HepG2 (cell line): Measurements from ENCODE around the gene SMIM14. TPM values are rescaled to one million over a fixed set of nuclear protein-coding genes. Genes with fewer than 3 reads are reported as not detected.

Source experiments
- FIP1L1 ChIP-seq: fragments of 200-400 bp; formaldehyde crosslinking; IDR thresholded peaks from 2 replicates; pipeline ENCODE4 v1.6.1; 2018; ENCODE audit warnings: low read depth, mild to moderate bottlenecking, low read length, moderate library complexity, borderline replicate concordance; ENCODE audit not compliant: insufficient read depth
- FOXK1 ChIP-seq: sonication (generic); formaldehyde crosslinking; IDR thresholded peaks from 2 replicates; pipeline ENCODE4 v1.4.0; 2020; ENCODE audit warnings: low read depth, missing genetic modification reagents, borderline replicate concordance
- JDP2 ChIP-seq: sonication (generic); formaldehyde crosslinking; IDR thresholded peaks from 2 replicates; pipeline ENCODE4 v1.8.1; 2022; ENCODE audit warnings: missing genetic modification reagents, borderline replicate concordance
- NFE2L1 ChIP-seq: sonication (generic); formaldehyde crosslinking; IDR thresholded peaks from 2 replicates; pipeline ENCODE4 v1.4.0; 2020; ENCODE audit warnings: missing genetic modification reagents, mild to moderate bottlenecking, borderline replicate concordance
- POLR2AphosphoS2 ChIP-seq: IDR thresholded peaks from 2 replicates; pipeline ENCODE4 v1.6.1; 2011; ENCODE audit warnings: low read depth, low read length, improper control_type of control experiment
- PTBP1 ChIP-seq: fragments of 200-400 bp; formaldehyde crosslinking; IDR thresholded peaks from 2 replicates; pipeline ENCODE4 v1.6.1; 2018; ENCODE audit warnings: low read length, low read depth; ENCODE audit not compliant: poor library complexity, severe bottlenecking
- RFXAP ChIP-seq: sonication (generic); formaldehyde crosslinking; IDR thresholded peaks from 2 replicates; pipeline ENCODE4 v1.4.0; 2020; ENCODE audit warnings: missing genetic modification reagents, borderline replicate concordance
- SMAD3 ChIP-seq: sonication (generic); formaldehyde crosslinking; IDR thresholded peaks from 2 replicates; pipeline ENCODE4 v1.4.0; 2020; ENCODE audit warnings: missing genetic modification reagents
- TAF1 ChIP-seq: sonication (generic); formaldehyde crosslinking; IDR thresholded peaks from 2 replicates; pipeline ENCODE4 v1.4.0; 2020; ENCODE audit warnings: missing genetic modification reagents
- ZNF30 ChIP-seq: sonication (generic); formaldehyde crosslinking; IDR thresholded peaks from 2 replicates; pipeline ENCODE4 v1.5.0; 2020; ENCODE audit warnings: mild to moderate bottlenecking, missing genetic modification reagents
- ZNF367 ChIP-seq: sonication (generic); formaldehyde crosslinking; IDR thresholded peaks from 2 replicates; pipeline ENCODE4 v1.4.0; 2020; ENCODE audit warnings: missing genetic modification reagents, borderline replicate concordance
- ZNF382 ChIP-seq: sonication (generic); formaldehyde crosslinking; IDR thresholded peaks from 2 replicates; pipeline ENCODE4 v1.5.0; 2020; ENCODE audit warnings: missing genetic modification reagents, mild to moderate bottlenecking, borderline replicate concordance
- ZNF446 ChIP-seq: sonication (generic); formaldehyde crosslinking; IDR thresholded peaks from 2 replicates; pipeline ENCODE4 v1.5.0; 2020; ENCODE audit warnings: mild to moderate bottlenecking, missing genetic modification reagents
- ZNF747 ChIP-seq: sonication (generic); formaldehyde crosslinking; IDR thresholded peaks from 2 replicates; pipeline ENCODE4 v1.8.1; 2023; ENCODE audit warnings: missing genetic modification reagents, mild to moderate bottlenecking, borderline replicate concordance
- polyA plus RNA-seq, 8 experiments: library from polyadenylated mRNA; depleted of rRNA in 3 of 8; stranded (reverse) in 7 of 8; unstranded in 1 of 8; fragments of >200 nt; fragmentation: Illumina TruSeq in 4 of 8; extraction: Trizol in 4 of 8; gene quantifications; 2 replicates each; pipeline versions ENCODE4 v1.2.1 to v1.2.3, GENCODE V29; 2011 to 2016; ENCODE audit warnings: low read depth in 4 of 8, missing spikeins in 1 of 8, mixed read lengths in 1 of 8; ENCODE audit not compliant: insufficient read depth in 1 of 8
- total RNA-seq, 5 experiments: library from RNA; depleted of rRNA; stranded (reverse); fragments of >200 nt; fragmentation: Illumina TruSeq; extraction: Trizol; gene quantifications; 2 replicates each; pipeline ENCODE4 v1.2.3, GENCODE V29; 2016; ENCODE audit warnings: low read depth in 1 of 5
- TF ChIP-seq, protein P1 (sequence below): sonication (generic); formaldehyde crosslinking; IDR thresholded peaks from 2 replicates; pipeline ENCODE4 v1.5.0; 2020; ENCODE audit warnings: missing genetic modification reagents
- TF ChIP-seq, protein P2 (sequence below): IDR thresholded peaks from 2 replicates; pipeline ENCODE4 v1.6.1; 2016; ENCODE audit warnings: missing biosample characterization, missing genetic modification reagents, low read depth
- TF ChIP-seq, protein P3 (sequence below), 2 experiments: fragments of 450-650 bp in 1 of 2; sonication (generic) in 1 of 2; formaldehyde crosslinking in 1 of 2; IDR thresholded peaks; 2 replicates each; pipeline versions ENCODE4 v1.6.1 to v1.8.0; 2016 to 2022; ENCODE audit warnings: antibody characterized with exemption in 1 of 2, mild to moderate bottlenecking in 1 of 2, missing genetic modification reagents in 1 of 2

SMIM14 gene
- total and polyA plus RNA-seq, 2 of the 13 experiments (the other 11 are each of a cell fraction or from before 2014, with no cell fraction given): 16.3 to 28.1 TPM

DNA sequence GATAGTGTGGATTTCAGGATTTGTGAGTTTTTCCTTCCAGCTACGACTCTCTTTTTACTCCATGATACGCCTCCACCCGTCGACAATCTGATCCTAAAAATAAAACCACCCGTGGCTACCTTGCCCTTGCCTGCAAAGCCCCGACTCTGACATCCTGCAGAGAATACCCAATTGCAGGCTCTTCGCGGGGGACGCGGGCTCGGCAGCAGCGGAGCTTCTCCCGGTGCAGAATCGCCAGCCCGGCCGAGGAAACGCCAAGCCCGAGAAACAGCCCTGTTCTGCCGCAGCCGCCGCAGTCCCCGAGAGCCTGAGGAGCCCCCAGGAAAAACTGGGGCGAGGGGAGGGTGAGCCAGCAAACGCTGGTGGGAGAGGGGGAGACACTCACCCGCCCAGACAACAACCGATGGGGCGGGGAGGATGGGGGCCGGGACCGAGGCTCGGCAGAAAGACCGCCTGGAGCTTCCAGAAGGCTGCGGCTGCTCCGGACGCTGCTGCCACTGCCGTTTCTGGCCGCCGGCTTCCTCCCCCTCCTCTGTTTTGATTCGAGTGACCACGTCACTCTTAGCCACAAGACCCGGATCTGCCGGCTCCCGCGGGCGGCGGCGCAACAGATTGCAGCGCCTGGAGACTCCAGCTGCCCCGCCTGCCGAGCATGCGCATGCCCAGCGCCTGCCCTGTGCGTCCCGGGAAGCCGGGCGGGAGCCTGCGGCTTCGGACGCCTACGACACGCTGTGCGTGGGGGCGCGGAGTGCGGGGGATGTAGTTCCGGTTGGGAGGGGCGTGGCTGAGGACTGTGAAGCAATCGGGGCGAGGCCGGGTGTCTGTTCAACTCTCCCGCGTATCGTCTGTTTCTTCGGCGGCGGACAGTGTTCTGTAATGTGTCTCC, at the start of gene SMIM14 (continued):
- TF ChIP-seq ZNF30 (CRISPR knock-in tag) (no peak), NFE2L1 (CRISPR knock-in tag) (no peak), JDP2 (CRISPR knock-in tag) (no peak; the same call in 1 of the 2 replicates), PTBP1 (peak; percentile 30), ZNF446 (CRISPR knock-in tag) (no peak; the same call in 1 of the 2 replicates), RFXAP (CRISPR knock-in tag) (peak; percentile 82), POLR2AphosphoS2 (no peak), SMAD3 (no peak; the same call in 1 of the 2 replicates), ZNF367 (CRISPR knock-in tag) (no peak), FIP1L1 (no peak), ZNF382 (CRISPR knock-in tag) (no peak), FOXK1 (CRISPR knock-in tag) (peak; percentile 67), TAF1 (CRISPR knock-in tag) (peak; percentile 91), ZNF747 (peak; percentile 81)
- TF ChIP-seq, protein P1, sequence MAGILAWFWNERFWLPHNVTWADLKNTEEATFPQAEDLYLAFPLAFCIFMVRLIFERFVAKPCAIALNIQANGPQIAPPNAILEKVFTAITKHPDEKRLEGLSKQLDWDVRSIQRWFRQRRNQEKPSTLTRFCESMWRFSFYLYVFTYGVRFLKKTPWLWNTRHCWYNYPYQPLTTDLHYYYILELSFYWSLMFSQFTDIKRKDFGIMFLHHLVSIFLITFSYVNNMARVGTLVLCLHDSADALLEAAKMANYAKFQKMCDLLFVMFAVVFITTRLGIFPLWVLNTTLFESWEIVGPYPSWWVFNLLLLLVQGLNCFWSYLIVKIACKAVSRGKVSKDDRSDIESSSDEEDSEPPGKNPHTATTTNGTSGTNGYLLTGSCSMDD: no peak
- TF ChIP-seq, protein P2, sequence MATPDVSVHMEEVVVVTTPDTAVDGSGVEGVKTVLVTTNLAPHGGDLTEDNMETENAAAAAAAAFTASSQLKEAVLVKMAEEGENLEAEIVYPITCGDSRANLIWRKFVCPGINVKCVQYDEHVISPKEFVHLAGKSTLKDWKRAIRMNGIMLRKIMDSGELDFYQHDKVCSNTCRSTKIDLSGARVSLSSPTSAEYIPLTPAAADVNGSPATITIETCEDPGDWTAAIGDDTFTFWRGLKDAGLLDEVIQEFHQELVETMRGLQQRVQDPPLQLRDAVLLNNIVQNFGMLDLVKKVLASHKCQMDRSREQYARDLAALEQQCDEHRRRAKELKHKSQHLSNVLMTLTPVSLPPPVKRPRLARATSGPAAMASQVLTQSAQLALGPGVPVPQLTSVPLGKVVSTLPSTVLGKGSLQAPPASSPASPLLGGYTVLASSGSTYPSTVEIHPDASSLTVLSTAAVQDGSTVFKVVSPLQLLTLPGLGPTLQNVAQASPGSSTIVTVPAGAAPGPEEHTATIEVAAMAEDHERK: peak; percentile 96
- TF ChIP-seq, protein P3, sequence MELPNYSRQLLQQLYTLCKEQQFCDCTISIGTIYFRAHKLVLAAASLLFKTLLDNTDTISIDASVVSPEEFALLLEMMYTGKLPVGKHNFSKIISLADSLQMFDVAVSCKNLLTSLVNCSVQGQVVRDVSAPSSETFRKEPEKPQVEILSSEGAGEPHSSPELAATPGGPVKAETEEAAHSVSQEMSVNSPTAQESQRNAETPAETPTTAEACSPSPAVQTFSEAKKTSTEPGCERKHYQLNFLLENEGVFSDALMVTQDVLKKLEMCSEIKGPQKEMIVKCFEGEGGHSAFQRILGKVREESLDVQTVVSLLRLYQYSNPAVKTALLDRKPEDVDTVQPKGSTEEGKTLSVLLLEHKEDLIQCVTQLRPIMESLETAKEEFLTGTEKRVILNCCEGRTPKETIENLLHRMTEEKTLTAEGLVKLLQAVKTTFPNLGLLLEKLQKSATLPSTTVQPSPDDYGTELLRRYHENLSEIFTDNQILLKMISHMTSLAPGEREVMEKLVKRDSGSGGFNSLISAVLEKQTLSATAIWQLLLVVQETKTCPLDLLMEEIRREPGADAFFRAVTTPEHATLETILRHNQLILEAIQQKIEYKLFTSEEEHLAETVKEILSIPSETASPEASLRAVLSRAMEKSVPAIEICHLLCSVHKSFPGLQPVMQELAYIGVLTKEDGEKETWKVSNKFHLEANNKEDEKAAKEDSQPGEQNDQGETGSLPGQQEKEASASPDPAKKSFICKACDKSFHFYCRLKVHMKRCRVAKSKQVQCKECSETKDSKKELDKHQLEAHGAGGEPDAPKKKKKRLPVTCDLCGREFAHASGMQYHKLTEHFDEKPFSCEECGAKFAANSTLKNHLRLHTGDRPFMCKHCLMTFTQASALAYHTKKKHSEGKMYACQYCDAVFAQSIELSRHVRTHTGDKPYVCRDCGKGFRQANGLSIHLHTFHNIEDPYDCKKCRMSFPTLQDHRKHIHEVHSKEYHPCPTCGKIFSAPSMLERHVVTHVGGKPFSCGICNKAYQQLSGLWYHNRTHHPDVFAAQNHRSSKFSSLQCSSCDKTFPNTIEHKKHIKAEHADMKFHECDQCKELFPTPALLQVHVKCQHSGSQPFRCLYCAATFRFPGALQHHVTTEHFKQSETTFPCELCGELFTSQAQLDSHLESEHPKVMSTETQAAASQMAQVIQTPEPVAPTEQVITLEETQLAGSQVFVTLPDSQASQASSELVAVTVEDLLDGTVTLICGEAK (IDR thresholded peaks at IDR 0.05): no peak
- TF ChIP-seq, protein P3 (CRISPR knock-in tag; IDR thresholded peaks at IDR 0.05): no peak; the same call in 1 of the 2 replicates
